GM21423 (cell line): ENCODE measurements around the gene TACSTD2.
"Not testable (repeated sequence)": the region's sequence is repeated elsewhere in the genome, so short reads cannot be mapped to it uniquely, and the experiment has no call there.

Experiments
- ATAC-seq: cut with Tn5 transposase; IDR thresholded peaks from one replicate; pipeline ENCODE4 v1.9.1; 2021; ENCODE audit warnings: mild to moderate bottlenecking, moderate library complexity; ENCODE audit not compliant: unreplicated experiment

Gene TACSTD2, protein sequence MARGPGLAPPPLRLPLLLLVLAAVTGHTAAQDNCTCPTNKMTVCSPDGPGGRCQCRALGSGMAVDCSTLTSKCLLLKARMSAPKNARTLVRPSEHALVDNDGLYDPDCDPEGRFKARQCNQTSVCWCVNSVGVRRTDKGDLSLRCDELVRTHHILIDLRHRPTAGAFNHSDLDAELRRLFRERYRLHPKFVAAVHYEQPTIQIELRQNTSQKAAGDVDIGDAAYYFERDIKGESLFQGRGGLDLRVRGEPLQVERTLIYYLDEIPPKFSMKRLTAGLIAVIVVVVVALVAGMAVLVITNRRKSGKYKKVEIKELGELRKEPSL

DNA sequence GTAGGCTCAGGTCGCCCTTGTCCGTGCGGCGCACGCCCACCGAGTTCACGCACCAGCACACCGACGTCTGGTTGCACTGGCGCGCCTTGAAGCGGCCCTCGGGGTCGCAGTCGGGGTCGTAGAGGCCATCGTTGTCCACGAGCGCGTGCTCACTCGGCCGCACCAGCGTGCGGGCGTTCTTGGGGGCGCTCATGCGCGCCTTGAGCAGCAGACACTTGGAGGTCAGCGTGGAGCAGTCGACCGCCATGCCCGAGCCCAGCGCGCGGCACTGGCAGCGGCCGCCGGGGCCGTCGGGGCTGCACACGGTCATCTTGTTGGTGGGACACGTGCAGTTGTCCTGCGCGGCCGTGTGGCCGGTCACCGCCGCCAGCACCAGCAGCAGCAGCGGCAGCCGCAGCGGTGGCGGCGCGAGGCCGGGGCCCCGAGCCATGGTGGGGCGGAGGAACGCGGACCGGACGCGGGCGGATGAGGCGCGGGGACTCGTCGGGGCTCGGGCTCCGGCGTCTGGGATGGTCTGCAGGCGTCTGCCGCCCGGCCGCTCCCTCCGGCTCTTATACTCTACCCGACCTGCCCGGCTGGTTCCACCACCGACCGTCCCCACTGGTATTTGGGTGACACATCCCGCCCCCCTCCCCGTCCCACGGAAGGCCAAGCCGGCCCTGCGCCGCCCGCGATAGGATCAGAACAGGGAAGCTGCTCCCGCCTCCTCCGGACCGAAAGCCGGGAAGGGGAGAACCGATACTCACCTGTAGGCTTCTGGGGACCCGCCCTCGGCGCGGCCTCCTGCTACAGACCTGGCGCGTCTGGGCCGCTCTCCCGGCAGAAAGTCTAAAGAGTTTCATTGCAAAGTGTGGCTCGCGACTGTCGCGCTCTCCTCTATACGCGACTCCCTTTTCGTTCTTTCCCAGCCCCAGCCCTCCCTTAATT lies at the start of gene TACSTD2:
TSS of gene TACSTD2 (minus strand) at position 526 of the 927 bp plus-strand sequence. CDS start at position 430, 96 bp downstream.
- no peak for ATAC-seq

DNA sequence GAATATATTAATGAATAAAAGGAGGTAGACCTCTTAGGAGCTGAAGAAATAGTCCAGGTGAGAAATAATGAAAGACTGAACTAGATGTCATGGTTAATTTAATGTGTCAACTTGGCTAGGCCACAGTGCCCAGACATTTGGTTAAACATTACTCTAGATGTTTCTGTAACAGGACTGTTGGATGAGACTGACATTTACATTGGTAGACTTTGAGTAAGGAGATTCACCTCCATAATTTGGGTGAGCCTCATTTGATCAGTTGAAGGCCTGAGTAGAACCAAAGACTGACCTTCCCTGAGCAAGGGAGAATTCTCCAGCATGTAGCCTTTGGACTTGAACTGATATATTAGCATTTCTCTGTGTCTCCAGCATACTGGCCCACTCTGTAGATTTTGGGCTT lies 49.2 kb upstream of the TACSTD2 start:
- ATAC-seq, result no peak

DNA sequence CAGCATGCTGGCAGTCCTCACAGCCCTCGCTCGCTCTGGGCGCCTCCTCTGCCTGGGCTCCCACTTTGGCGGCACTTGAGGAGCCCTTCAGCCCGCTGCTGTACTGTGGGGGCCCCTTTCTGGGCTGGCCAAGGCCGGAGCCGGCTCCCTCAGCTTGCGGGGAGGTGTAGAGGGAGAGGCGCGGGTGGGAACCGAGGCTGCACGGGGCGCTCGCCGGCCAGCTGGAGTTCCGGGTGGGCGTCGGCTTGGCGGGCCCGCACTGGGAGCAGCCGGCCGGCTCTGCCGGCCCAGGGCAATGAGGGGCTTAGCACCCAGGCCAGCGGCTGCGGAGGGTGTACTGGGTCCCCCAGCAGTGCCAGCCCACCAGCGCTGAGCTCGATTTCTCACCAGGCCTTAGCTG lies 46.2 kb upstream of the TACSTD2 start:
- not testable (repeated sequence) for ATAC-seq

DNA sequence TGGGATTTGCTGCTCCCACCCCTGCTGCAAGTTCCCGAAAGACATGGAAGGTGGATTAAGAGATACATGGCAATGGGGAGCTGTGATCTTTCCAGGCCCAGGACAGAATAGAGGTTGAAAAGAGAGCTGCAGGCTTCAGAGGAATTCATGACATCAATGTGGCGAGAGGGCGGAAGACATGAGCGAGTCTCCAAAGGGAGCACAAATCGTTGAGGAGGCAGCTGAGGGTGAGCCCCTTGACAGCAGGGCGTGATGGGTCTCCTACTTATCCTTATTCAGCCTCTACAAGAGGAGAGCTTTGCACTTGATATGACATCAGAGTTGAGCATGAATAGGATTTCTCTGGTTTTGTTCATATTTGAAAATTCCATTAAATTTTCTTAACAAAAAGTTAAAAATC lies 45.5 kb upstream of the TACSTD2 start:
- ATAC-seq, result no peak

DNA sequence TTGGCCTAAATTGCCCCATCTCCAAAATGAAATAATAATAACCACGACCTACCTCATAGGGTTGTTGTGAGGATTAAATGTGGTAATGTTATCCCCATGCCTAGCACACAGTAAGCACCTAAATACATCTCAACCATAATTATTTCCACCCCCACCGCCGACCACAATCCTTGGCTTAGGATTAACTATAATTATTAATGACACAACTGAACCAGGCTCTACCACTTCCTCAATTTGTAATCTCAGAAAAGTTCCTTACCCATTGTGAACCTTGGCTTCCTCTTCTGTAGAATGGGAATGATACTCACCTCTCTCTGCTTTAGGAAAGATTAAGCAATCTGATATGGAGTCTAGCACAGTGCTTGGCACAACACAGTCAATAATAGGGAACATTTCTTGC lies 44.3 kb upstream of the TACSTD2 start:
- no peak for ATAC-seq

DNA sequence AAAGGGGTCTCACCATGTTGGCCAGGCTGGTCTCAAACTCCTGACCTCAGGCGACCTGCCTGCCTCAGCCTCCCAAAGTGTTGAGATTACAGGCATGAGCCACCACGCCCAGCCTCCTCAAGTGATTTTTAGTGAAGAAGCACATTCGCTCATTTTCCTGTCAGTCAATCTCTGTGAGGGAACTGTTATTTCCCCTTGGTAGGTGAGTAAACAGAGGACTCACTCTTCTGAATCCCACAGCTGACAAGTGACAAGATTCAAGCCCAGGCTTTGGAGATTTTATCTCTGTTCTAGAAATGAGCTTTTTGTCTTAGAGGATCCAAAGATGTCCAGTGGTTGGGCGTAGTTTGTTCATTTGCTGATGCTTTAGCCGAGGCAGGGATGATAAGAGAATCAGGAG lies 43.9 kb upstream of the TACSTD2 start:
- ATAC-seq, result no peak

DNA sequence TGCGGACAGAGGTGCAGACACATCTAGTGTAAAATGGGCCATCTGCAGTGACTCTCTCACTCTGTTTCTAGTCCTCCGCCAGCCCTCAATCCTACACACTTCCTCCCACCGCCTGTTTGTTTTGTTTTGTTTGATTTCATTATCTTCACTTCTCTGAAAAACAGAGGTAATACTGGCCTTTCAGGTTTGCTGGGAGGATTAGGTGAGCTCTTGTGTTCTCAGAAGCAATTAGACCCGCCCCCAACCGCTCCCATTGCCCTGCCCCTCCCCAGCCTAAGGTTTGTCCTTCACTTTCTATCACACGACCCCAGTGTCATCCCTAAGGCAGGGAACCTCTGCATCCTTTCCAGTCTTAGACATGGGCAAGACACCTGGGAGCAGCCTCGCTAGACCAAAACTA lies 43.2 kb upstream of the TACSTD2 start:
- ATAC-seq, result no peak

DNA sequence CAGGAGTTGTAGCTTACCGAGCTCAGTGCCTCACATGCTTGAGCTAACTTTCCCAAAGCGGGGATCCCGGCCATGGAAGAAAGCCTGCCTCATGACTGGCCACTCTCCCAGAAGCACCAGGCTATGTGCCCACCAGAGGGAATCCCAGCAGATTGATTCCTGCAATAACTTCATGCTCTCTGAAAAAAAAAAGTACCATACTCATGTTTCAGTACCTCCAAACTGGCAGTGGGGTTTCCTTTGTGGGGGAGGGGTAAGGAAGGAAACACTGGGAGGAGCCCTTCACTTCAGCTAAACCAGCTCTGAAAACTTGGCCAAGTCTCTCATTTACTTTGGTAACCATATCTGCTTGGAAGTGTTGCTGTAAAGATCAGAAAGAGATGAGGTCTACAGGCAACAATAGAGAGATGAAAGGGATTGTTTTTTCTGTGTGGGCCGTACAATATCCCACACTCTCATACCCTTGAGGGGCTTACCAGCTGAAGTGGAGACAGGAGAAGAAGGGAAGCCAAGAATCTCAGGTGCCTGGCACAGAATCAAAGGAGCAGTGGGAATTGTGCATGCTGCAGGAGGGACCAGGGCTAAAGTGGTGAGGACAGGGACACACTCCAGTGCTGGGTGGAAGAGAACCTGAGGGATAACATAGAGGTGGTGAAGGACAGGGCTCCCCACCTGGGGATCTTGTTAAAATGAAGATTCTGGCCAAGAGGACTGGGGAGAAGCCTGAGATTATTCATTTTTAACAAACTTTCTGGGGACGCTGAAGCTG lies 42.4 kb upstream of the TACSTD2 start:
- ATAC-seq, result no peak

DNA sequence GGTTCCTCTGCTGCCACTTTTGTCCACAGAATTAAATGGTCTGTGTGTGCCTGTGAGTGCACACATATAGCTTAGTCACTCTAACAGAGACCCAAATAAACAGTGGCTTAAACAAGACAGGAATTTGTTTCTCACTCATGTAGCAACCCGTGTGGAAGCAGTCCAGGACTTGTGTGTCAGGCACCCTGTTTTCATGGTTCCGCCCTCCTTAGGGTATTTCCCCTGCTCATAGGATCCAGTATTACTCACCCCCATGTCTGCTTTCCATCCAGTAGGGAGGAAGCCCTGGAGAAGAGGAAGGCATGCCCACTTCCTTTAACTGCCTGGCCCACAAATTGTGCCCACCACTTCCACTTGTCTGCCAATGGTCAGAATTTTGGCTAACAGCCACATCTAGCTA lies 41.3 kb upstream of the TACSTD2 start:
- ATAC-seq, result no peak

DNA sequence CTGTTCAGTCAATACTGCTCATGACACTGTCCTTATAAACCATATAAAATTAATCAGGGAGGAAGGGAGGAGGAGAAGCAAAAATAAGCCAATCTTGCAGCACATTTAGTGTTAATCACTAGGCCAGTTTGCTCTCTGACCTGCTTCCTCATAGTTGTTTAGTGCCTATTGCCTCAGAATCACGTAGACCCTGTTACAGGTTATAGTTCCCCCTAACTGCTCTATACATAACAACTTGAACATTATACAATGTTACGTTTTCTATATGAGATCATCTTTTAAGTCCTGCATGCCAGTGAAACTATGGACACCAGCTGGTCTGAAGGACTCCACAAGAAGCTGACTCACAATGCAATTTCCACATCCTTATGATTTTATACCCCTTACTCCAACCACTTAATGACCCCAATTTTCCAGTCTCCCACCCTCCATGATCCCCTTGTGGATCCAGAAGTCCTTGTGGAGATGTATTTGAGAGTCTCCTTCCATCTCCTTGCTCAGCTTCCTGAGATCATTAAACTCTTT lies 34.9 kb upstream of the TACSTD2 start:
- ATAC-seq, result no peak

DNA sequence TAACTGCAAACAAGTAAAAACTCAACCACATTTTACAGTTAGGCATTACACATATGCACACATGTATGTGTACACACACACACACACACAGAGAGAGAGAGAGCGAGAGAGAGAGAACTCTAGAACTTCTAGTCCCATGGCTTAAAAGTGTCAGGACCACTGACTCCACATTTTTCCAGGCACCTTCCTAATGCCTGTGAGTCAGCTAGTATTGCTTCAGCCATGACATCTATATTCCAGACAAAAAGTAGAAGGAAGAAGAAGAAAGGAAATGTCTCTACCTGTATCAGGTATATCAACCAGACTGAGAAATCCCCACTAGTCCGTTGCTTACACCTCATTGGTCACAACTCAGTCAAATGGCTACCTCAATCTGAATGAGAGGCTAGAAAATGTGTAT lies 31.9 kb upstream of the TACSTD2 start:
- no peak for ATAC-seq

DNA sequence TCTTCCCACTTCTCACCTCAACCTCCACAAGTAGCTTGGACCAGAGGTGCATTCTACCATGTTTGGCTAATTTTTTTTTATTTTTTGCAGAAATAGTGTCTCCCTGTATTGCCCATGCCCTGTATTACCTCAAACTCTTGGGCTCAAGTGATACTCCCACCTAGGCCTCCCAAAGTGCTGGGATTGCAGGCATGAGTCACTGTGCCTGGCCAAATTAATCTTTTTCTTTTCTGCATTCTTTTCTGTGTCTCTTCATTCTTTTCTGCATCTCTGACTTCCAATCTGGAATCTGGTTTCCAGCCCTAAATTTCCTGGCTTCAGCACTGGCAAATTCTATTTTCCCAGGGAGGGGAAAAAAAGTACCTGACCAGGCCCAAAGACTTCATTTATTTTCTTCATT lies 31.2 kb upstream of the TACSTD2 start:
- no peak for ATAC-seq

DNA sequence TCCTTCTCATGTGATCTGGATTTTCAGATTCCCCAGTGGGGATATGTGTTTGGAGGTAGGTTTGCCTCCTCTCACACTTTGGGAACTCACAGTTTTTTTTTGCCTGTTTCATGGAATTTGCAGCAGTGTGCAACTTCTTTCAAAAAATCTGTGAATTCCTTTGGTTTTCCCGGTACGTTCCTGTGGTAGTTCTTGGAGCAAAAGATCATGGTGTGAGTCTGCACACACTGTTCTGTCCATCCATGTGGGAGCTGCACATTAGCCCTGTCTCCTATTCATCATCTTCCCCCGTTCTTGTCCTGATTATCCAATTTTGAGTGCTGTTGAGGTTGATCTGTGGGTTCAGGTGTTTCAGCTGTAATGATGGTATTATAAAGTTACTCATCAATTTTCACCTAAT lies 30.3 kb upstream of the TACSTD2 start:
- ATAC-seq, result no peak

DNA sequence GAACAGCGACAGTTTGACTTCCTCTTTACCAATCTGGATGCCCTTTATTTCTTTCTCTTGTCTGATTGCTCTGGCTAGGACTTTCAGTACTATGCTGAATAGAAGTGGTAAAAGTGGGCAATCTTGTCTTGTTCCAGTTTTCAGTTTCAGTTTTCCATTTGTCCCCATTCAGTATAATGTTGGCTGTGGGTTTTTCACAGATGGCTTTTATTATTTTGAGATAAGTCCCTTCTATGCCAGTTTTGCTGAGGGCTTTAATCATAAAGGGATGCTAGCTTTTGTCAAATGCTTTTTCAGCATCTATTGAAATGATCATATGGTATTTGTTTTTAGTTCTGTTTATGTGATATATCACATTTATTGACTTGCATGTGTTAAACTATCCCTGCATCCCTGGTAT lies 24.9 kb upstream of the TACSTD2 start:
- not testable (repeated sequence) for ATAC-seq

DNA sequence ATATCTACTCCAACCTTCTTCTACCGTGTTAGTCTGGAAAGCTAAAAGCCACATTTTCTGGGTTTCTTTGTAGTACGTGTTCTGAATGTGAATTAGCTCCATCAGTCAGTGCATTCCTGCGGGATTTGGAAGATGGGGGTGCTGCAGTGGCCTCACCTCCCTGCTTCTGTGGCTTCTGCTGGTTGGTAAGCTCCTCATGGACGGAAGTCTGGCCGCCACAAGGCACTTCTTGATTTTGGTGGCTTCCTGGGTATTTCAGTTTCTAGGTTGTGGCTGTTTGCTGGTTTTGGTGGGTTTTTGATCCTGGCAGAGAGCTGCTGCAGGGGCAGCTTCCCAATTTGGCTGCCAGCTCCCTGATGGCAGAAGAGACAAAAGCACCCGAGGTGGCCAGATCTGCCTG lies 20.9 kb upstream of the TACSTD2 start:
- ATAC-seq, result no peak

DNA sequence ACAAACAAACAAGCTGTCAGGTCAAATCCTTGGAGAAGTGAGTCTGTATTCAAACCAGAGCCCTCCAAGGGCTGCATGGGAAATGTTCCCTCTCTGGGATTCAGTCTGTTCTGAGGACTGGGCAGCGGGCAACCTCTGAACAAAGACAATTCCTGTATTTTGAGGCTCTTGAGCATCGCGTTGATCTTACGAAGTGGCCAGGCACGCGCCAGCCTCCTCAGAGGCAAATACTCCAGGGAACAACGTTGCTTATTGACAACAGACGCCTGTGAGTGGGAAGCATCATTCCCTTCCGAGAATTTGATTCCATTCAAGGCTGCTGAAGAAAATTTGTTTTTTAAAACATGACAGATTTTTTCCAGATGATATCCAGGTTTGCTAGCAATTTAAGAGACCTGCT lies 20.0 kb upstream of the TACSTD2 start:
- no peak for ATAC-seq

DNA sequence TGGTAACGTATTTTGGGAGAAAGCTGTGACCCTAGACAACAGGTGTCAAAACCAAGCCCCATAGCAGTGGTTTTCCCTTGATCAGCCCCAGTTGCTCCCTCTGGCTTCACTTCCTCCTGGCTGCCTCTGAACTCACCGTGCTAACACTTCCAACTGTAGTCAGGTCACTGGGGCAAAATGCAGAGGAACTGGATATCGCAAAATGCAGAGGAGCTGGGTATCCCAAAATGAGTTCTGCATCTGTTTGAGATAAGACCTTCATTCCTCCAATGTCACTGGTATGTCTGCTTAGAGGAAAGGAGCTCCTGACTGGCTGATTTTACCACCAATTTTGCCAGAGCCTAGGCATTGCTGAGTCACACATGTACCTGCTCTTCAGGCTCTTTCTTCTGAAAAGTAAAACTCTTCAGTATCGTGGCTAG lies 19.6 kb upstream of the TACSTD2 start:
- no peak for ATAC-seq

DNA sequence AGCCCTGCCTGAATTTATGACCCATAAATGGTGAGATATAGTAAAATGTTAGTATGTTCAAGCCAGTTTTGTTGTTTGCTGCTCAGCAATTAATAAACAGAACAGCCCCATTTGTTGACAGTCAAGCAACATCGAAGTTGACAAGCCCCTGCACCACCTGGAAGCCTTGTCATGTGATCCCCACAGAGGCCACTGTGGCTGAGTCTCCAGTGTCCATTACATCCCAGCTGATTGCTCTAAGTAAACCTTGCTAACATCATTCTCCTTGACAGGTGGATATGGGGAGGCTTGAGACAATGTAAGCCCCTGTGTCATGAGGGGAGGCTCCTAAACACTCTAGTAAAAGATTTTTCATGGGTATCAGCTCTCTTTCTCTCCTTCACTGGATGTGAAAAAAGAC lies 17.5 kb upstream of the TACSTD2 start:
- no peak for ATAC-seq

DNA sequence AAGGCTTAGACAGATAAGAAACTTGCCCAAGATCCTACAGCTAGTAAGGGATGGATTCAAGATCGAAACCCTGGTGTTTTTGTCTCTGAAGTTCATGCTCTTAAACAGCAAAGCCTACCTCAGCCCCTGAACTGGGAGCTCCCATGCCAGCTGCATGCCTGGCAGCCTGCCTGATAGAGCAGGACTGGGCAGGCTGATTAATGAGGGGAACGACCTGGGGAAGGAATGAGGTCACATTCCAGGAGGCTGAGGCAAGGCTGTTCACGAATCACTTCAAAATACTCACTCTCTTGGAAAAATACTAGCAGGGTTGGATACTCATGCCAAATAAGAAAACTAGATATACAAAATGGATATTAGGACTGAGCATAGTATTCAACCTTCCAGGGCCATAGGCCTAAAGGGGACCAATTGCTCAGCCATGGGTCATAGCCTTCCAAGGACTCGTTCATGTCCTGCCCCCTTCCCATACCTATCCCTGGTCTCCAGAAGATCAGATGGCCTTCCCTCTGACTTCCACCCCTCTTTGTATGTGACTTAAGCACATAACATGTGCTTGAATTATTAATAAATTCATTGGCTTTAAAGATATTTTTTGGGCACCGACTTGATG lies 15.6 kb upstream of the TACSTD2 start:
- ATAC-seq, result no peak

DNA sequence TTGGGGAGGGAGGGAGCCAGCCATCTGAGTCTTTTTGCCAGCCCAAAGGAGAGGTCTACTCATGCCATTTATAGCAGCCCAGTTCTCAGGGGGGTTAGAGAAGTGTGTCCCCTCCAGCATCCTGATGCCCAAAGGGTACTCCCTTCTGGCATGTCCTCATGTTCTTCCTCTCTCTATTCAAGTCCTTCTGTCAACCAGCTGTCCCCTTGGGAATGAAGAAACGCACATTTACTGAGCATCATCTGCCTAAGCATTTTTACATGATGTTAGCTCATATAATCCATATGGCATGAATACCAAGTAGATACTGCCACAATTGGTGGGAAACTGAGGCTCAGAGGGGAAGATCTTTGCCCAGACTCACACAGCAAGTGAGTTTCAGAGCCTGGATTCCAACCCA lies 14.8 kb upstream of the TACSTD2 start:
- ATAC-seq, result no peak

DNA sequence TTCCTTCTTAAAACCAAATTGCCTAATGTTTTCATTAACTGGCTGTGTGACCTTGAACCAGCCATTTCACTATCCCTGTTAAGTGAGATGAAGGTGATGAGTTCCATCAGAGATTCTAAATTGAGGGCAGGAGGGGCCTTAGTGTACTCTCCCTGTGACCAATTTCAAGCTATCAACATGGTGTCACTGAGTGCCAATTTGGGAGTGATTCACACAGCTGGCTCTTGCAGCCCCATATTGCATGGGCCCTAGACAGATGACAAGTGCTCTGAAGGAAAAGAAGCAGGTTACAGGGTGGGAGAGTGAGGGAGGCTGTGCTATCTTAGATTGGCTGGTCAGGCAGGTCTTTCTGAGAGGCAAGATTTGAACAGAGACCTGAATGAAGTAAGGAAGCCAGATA lies 13.0 kb upstream of the TACSTD2 start:
- ATAC-seq, result no peak
